GM18907 (cell line): ENCODE results near the gene TXNRD1.
"Not testable (repeated sequence)": the region's sequence is repeated elsewhere in the genome, so short reads cannot be mapped to it uniquely, and the experiment has no call there.

Source experiments
- ATAC-seq: cut with Tn5 transposase; IDR thresholded peaks from one replicate; pipeline ENCODE4 v1.9.1; 2021; ENCODE audit warnings: mild to moderate bottlenecking, moderate library complexity; ENCODE audit not compliant: unreplicated experiment

The TXNRD1 gene

GRCh38 chr12:104279164-104279563, 63.6 kb downstream of the TXNRD1 start:
- no peak for ATAC-seq

GRCh38 chr12:104280111-104280510, 64.5 kb downstream of the TXNRD1 start:
- ATAC-seq = no peak

- ATAC-seq = no peak
Observed at GRCh38 chr12:104280717-104281458, 65.3 kb downstream of the TXNRD1 start.

- no peak for ATAC-seq
Observed at GRCh38 chr12:104281636-104282035, 66.1 kb downstream of the TXNRD1 start.

- ATAC-seq = no peak
Observed at GRCh38 chr12:104282109-104282508, 66.5 kb downstream of the TXNRD1 start.

- ATAC-seq = no peak
Observed at GRCh38 chr12:104285740-104286515, 70.3 kb downstream of the TXNRD1 start.

- peak; percentile 91 for ATAC-seq
Observed at GRCh38 chr12:104286516-104287482, 71.2 kb downstream of the TXNRD1 start.

GRCh38 chr12:104288635-104289274, 73.2 kb downstream of the TXNRD1 start:
- ATAC-seq = peak; percentile 52

GRCh38 chr12:104290320-104290719, 74.7 kb downstream of the TXNRD1 start:
- ATAC-seq = no peak

- no peak for ATAC-seq
Observed at GRCh38 chr12:104290855-104291254, 75.3 kb downstream of the TXNRD1 start.

GRCh38 chr12:104291867-104292524, 76.4 kb downstream of the TXNRD1 start:
- no peak for ATAC-seq

- no peak for ATAC-seq
Observed at GRCh38 chr12:104292872-104293794, 77.6 kb downstream of the TXNRD1 start.

GRCh38 chr12:104294158-104294859, 78.7 kb downstream of the TXNRD1 start:
- ATAC-seq = not testable (repeated sequence)

GRCh38 chr12:104294927-104295668, 79.5 kb downstream of the TXNRD1 start:
- no peak for ATAC-seq

- ATAC-seq = no peak
Observed at GRCh38 chr12:104295954-104296353, 80.4 kb downstream of the TXNRD1 start.

- ATAC-seq = no peak
Observed at GRCh38 chr12:104296718-104297117, 81.1 kb downstream of the TXNRD1 start.

GRCh38 chr12:104297477-104298113, 82.0 kb downstream of the TXNRD1 start:
- ATAC-seq = no peak
